Stimulated activated CD4-positive, alpha-beta T cell treated with anti-CD3 and anti-CD28 coated beads, Interleukin-4, amount 100 ng/mL, for 48 hours (primary cell): ENCODE results near the gene DROSHA.

ENCODE experiments used
- DNase-seq, 2 donors: peaks; one replicate each; pipeline ENCODE4 v3.0.0-alpha.2; 2020; ENCODE audit warnings: low read depth in 2 of 2

DROSHA gene

GRCh38 chr5:31469886-31470285 is 62.0 kb downstream of the DROSHA start:
- no peak for DNase-seq

GRCh38 chr5:31469466-31469865 is 62.4 kb downstream of the DROSHA start:
- DNase-seq, result no peak

GRCh38 chr5:31465291-31465690 is 66.6 kb downstream of the DROSHA start:
- DNase-seq, result no peak

GRCh38 chr5:31464081-31464480 is 67.8 kb downstream of the DROSHA start:
- DNase-seq, result no peak

GRCh38 chr5:31463351-31463750 is 68.5 kb downstream of the DROSHA start:
- DNase-seq, result no peak

- DNase-seq, result no peak
Observed at GRCh38 chr5:31459594-31459993, 72.3 kb downstream of the DROSHA start.

- DNase-seq, result no peak
Observed at GRCh38 chr5:31455172-31455571, 76.7 kb downstream of the DROSHA start.

- DNase-seq, result no peak
Observed at GRCh38 chr5:31453522-31453921, 78.4 kb downstream of the DROSHA start.

GRCh38 chr5:31452314-31452713 is 79.6 kb downstream of the DROSHA start:
- DNase-seq, result no peak

- no peak for DNase-seq
Observed at GRCh38 chr5:31449962-31450361, 81.9 kb downstream of the DROSHA start.

- no peak for DNase-seq
Observed at GRCh38 chr5:31449174-31449573, 82.7 kb downstream of the DROSHA start.

- no peak for DNase-seq
Observed at GRCh38 chr5:31445041-31445600, 86.8 kb downstream of the DROSHA start.

- DNase-seq, result no peak
Observed at GRCh38 chr5:31443572-31443971, 88.3 kb downstream of the DROSHA start.

GRCh38 chr5:31442058-31442745 is 89.7 kb downstream of the DROSHA start:
- DNase-seq, result no peak

GRCh38 chr5:31436851-31437250 is 95.0 kb downstream of the DROSHA start:
- DNase-seq, result no peak

GRCh38 chr5:31435730-31436129 is 96.2 kb downstream of the DROSHA start:
- no peak for DNase-seq

- no peak for DNase-seq
Observed at GRCh38 chr5:31434898-31435297, 97.0 kb downstream of the DROSHA start.

- DNase-seq, result no peak
Observed at GRCh38 chr5:31433229-31433628, 98.7 kb downstream of the DROSHA start.

GRCh38 chr5:31427724-31428309 is 104.1 kb downstream of the DROSHA start:
- DNase-seq, result no peak

- DNase-seq, result no peak
Observed at GRCh38 chr5:31427013-31427723, 104.7 kb downstream of the DROSHA start.

GRCh38 chr5:31421806-31422586 is 109.9 kb downstream of the DROSHA start:
- no peak for DNase-seq

- no peak for DNase-seq
Observed at GRCh38 chr5:31417512-31417911, 114.4 kb downstream of the DROSHA start.
